ENCODE results near the gene HGFAC. TPM values are rescaled to one million over a fixed set of nuclear protein-coding genes. Genes with fewer than 3 reads are reported as not detected.

HGFAC gene
- total and polyA plus RNA-seq, 8 donors, result 0.50 to 3.4 (median 1.2) TPM; not detected in 5

DNA sequence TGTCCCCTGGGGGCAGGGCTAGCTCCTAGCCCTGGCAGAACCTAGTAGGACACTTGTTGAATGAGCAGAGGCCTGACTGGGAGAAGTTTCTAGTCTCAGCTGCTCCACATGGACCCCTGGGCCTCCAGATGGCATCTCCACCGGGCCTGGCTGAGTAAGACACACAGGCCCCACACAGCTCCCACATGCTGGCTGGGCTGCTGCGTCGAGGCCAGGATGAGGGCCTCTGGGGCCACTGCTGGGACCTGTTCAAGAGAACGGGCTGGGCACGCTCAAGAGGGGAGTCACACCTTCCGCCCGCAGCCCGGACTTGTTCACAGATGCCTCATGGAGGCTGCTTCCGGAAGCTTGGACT lies 4.2 kb upstream of the HGFAC start:
- Histone ChIP-seq H3K27me3 (no peaks in the 10 kb centered on the region), H3K4me1 (peaks cover 0 to 13% (median 7%) of the 10 kb centered on the region in 4 donors), H3K36me3 (peaks cover 0 to 11% (median 3%) of the 10 kb centered on the region in 4 donors), H3K4me3 (no peak overlapping the region), H3K9me3 (no peaks in the 10 kb centered on the region), H3K27ac (no peak overlapping the region)
- intact Hi-C loops (cut with DNase I; ENCODE audit: low total_unique reads), result no loop called here
- no peak for TF ChIP-seq POLR2A (IDR thresholded peaks at IDR 0.05)
- TF ChIP-seq EP300 (IDR thresholded peaks at IDR 0.05), result no peak
- TF ChIP-seq, protein P1, sequence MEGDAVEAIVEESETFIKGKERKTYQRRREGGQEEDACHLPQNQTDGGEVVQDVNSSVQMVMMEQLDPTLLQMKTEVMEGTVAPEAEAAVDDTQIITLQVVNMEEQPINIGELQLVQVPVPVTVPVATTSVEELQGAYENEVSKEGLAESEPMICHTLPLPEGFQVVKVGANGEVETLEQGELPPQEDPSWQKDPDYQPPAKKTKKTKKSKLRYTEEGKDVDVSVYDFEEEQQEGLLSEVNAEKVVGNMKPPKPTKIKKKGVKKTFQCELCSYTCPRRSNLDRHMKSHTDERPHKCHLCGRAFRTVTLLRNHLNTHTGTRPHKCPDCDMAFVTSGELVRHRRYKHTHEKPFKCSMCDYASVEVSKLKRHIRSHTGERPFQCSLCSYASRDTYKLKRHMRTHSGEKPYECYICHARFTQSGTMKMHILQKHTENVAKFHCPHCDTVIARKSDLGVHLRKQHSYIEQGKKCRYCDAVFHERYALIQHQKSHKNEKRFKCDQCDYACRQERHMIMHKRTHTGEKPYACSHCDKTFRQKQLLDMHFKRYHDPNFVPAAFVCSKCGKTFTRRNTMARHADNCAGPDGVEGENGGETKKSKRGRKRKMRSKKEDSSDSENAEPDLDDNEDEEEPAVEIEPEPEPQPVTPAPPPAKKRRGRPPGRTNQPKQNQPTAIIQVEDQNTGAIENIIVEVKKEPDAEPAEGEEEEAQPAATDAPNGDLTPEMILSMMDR (IDR thresholded peaks at IDR 0.05), result no peak
- TF ChIP-seq POLR2AphosphoS5 (IDR thresholded peaks at IDR 0.05), result no peak
- WGBS, 5 donors, result 80 to 99% (median 84%) methylated on average over 2 to 9 of the region's 9 CpGs
- DNase-seq, result no peak

DNA sequence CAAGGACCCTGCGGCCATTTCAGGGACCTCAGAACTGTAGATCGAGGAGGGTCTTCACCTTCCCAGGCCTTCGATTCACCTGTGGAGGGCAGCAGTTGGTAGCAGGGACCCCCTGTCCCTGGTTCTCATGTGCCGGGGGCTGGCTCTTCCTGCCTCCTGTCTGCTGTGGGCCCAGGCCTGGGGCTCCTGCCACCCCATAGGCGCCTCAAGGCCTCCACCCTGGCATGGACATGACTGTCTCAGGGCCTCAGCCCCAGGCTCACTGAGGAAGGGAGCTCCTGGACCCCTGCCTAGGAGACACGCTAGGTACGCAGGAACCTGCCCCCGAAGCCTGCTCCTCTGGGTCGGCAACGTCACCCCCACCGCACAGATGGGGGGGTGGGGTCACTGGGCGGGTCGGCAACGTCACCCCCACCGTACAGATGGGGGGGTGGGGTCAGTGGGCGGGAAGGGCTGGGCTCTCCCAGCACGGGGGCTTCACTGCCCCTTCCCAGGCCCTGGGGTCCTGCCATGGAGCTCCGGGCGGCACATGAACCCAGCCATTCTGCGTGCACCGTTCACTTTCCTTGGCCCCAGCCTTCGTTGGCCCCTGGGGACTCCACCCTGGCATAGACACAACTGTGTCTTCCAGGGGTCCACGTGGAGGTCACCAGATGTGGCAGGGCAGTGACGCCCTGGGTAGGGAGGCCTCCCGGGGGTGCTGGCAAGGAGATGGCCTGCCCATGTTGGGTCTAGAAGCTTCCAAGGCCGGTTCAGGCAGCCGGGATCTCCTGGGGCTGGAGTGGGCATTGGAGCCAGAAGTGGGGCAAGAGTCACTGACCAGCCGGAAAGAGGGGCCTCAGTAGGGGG lies 3.5 kb upstream of the HGFAC start:
- no peak for DNase-seq
- H3K36me3 ChIP-seq, result peaks cover 0 to 5% (median 0%) of the 10 kb centered on the region in 4 donors
- intact Hi-C loops (cut with DNase I; ENCODE audit: low total_unique reads), result no loop called here
- peaks cover 0 to 17% (median 10%) of the 10 kb centered on the region in 4 donors for H3K4me1 ChIP-seq
- H3K27ac ChIP-seq, result no peak overlapping the region
- TF ChIP-seq, protein P1 (IDR thresholded peaks at IDR 0.05), result no peak
- TF ChIP-seq POLR2AphosphoS5 (IDR thresholded peaks at IDR 0.05), result no peak
- TF ChIP-seq POLR2A (IDR thresholded peaks at IDR 0.05), result no peak
- TF ChIP-seq EP300 (IDR thresholded peaks at IDR 0.05), result no peak
- no peak overlapping the region for H3K4me3 ChIP-seq
- WGBS, 5 donors, result 69 to 85% (median 77%) methylated on average over 22 to 28 of the region's 28 CpGs
- H3K27me3 ChIP-seq, result no peaks in the 10 kb centered on the region
- H3K9me3 ChIP-seq, result no peaks in the 10 kb centered on the region

DNA sequence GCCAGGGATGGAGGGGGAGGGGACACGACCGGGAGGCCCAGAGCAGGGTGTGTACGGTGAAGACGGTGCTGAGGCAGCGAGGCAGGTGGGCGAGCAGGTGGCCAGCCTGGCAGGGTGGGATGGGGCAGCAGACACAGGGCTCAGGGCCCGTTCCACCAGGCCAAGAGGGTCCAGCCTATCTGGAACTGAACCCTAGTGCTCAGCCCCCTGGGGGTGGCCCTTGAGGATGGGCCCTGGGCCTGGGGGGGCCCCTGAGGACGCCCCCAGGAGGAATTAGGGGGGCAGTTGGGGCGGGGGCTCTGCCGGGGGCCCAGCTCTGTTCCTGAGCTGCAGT lies 3.0 kb upstream of the HGFAC start:
- TF ChIP-seq POLR2A (IDR thresholded peaks at IDR 0.05), result no peak
- TF ChIP-seq, protein P1 (IDR thresholded peaks at IDR 0.05), result no peak
- no peak for TF ChIP-seq POLR2AphosphoS5 (IDR thresholded peaks at IDR 0.05)
- TF ChIP-seq EP300 (IDR thresholded peaks at IDR 0.05), result no peak
- Histone ChIP-seq H3K4me1 (peaks cover 0 to 22% (median 15%) of the 10 kb centered on the region in 4 donors), H3K27me3 (no peaks in the 10 kb centered on the region), H3K9me3 (no peaks in the 10 kb centered on the region), H3K27ac (no peak overlapping the region), H3K4me3 (no peak overlapping the region), H3K36me3 (no peaks in the 10 kb centered on the region)
- WGBS, 5 donors, result 63 to 84% (median 74%) methylated on average over 8 to 10 of the region's 10 CpGs
- intact Hi-C loops (cut with DNase I; ENCODE audit: low total_unique reads), result no loop called here
- DNase-seq, result no peak

DNA sequence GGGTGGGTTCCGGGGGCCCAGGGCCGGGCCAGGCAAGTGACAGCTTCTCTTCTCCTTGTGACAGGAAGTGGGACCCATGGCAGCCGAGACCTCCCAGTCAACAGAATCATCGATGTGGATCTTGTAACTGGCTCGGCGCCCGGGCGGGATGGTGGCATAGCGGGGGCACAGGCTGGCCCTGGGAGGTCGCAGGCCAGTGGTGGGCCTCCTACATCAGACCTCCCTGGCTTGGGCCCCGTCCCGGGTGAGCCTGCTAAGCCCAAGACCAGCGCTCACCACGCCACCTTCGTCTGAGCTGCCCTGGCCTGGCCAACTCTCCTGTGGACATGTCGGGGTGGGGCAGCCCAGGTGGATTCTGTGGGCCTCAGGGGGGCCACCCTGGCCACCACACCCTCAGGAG lies 2.4 kb upstream of the HGFAC start:
- no peaks in the 10 kb centered on the region for H3K9me3 ChIP-seq
- 75 to 79% (median 77%) methylated on average over 10 to 16 of the region's 16 CpGs; no CpG with 5 or more reads in 1 of the 5 donors for WGBS, 5 donors

More for the DNA sequence above, 2.4 kb upstream of the HGFAC start:
- H3K4me3 ChIP-seq, result no peak overlapping the region
- DNase-seq, result no peak
- H3K4me1 ChIP-seq, result peaks cover 0 to 22% (median 15%) of the 10 kb centered on the region in 4 donors
- no peak overlapping the region for H3K27ac ChIP-seq
- H3K27me3 ChIP-seq, result no peaks in the 10 kb centered on the region
- TF ChIP-seq POLR2A (IDR thresholded peaks at IDR 0.05) (no peak), POLR2AphosphoS5 (IDR thresholded peaks at IDR 0.05) (no peak), EP300 (IDR thresholded peaks at IDR 0.05) (no peak)
- TF ChIP-seq, protein P1 (IDR thresholded peaks at IDR 0.05), result no peak
- H3K36me3 ChIP-seq, result no peaks in the 10 kb centered on the region
- intact Hi-C loops (cut with DNase I; ENCODE audit: low total_unique reads), result no loop called here
